T-helper 1 cell treated with Interleukin-12 subunit alpha and Interleukin-12 subunit beta and Interleukin-4 antibody, amounts not matched to agents 30 ng/mL and 1 ng/mL, for 36 hours (primary cell): ENCODE data around the gene SLCO4C1. TPM values are rescaled to one million over a fixed set of nuclear protein-coding genes. Genes with fewer than 3 reads are reported as not detected.

Source experiments
- intact Hi-C: fragments of 100-400 bp; cut with micrococcal nuclease; formaldehyde crosslinking; loops from one replicate; pipeline ENCODE4 v1.15.1; 2024
- total RNA-seq: library from RNA; stranded (reverse); gene quantifications from 2 replicates; pipeline ENCODE4 v1.2.3, GENCODE V29; 2022

The SLCO4C1 gene
- total RNA-seq, 1 donor from 2014 or later = 0.91 TPM

GRCh38 chr5:102271759-102272158 lies 24.3 kb downstream of the SLCO4C1 start:
- intact Hi-C loops = no loop called here

DNA sequence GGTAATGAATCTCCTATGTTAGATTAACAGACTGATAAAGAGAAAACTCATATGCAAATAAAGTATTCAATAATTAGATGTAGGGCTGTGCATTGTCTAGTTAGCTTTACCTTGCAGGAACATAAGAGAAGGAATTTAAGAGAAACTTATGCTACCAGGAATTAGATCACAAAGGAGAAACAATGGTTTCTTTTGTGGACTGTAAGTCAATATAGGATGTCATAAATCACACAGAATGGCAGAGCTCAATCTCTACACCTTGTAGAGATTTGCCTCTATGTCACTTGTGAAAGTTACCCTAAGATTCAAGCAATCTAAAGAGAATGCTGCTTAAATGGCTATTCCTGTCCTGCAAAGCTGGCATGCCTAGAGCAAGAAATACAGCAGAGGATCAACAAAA lies 26.0 kb downstream of the SLCO4C1 start:
- intact Hi-C loops = no loop called here

DNA sequence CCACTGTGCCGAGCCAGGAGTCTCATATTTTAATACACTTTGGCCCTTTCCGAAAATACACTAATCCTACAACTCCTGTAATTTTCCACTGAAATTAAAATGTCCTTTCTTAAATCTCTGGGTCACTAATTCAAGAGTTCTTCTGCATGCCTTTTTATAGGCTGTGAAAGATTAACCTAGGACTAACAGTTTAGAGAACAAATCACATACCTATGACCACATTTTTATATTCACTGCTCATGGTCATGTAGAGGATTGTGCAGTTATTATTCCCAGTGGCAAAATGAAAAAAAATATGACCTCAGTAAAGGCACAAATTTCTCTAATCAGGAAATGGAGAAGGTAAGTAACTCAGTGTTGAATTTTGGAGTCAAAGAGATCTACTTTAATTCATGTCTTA lies 33.4 kb downstream of the SLCO4C1 start:
- intact Hi-C loops = no loop called here

DNA sequence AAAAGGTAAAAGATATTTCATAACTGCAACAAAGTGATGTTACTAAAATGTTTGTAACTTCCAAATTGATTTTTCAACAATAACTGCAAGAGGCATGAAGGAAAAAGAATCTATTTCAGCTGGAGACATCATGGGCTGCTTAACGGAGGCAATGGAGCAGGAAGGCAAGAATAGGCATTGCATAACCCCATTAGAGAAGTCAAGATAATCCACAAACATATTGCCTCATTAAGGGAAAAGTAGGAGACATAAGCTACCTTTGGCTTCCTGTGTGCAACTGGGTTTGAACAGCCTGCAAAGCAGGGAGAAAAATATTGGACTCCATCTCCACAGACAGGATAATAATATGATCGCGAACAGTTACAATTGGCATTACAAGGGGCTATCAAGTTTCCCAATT lies 46.7 kb downstream of the SLCO4C1 start:
- intact Hi-C loops = no loop called here

GRCh38 chr5:102243213-102243612 lies 52.9 kb downstream of the SLCO4C1 start:
- intact Hi-C loops = no loop called here

DNA sequence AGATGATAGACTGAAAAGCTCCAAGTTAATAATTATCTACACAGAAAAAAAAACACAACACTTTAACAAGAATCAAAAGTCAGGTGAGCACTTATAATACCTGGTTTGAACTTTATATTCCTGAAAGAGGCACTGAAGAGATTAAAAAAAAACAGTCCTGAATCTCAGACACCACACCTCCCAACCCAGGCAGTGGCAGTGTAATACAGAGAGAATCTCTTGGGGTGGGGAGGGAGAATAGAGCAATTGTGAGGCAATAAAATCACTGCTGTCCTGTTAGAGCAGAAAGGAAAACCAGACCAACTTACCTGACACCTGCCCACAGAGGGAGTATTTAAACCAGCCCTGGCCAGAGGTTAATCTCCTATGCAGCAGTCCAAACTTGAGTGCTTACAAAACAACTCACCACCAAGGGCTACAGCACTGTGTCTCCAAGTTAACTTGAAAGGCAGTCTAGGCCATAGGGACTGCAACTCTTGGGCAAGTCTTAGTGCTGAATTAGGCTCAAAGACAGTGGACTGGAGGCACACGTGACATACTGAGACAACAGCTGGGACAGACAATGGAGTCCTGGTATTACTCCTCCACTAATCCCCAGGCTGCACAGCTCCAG lies 54.2 kb downstream of the SLCO4C1 start:
- intact Hi-C loops = no loop called here

- intact Hi-C loops = no loop called here
Measured at GRCh38 chr5:102231693-102232619, 64.1 kb downstream of the SLCO4C1 start.

- intact Hi-C loops = no loop called here
Measured at GRCh38 chr5:102229685-102230084, 66.4 kb downstream of the SLCO4C1 start.

GRCh38 chr5:102226321-102226720 lies 69.8 kb downstream of the SLCO4C1 start:
- intact Hi-C loops = no loop called here

- intact Hi-C loops = loop anchor here (1.0 kb wide), 1 partner anchor 282 kb away; no protein-coding TSS in a partner anchor
Measured at GRCh38 chr5:102223542-102224477, 72.3 kb downstream of the SLCO4C1 start.

GRCh38 chr5:102222772-102223171 lies 73.3 kb downstream of the SLCO4C1 start:
- intact Hi-C loops = loop anchor here (1.0 kb wide), 1 partner anchor 280 kb away; no protein-coding TSS in a partner anchor

- intact Hi-C loops = no loop called here
Measured at GRCh38 chr5:102221949-102222348, 74.1 kb downstream of the SLCO4C1 start.

GRCh38 chr5:102218159-102218558 lies 77.9 kb downstream of the SLCO4C1 start:
- intact Hi-C loops = no loop called here

- intact Hi-C loops = no loop called here
Measured at GRCh38 chr5:102216678-102217077, 79.4 kb downstream of the SLCO4C1 start.

GRCh38 chr5:102211165-102211564 lies 84.9 kb downstream of the SLCO4C1 start:
- intact Hi-C loops = no loop called here

- intact Hi-C loops = no loop called here
Measured at GRCh38 chr5:102200861-102201260, 95.2 kb downstream of the SLCO4C1 start.

- intact Hi-C loops = no loop called here
Measured at GRCh38 chr5:102196481-102196880, 99.6 kb downstream of the SLCO4C1 start.
